IMR-90 (cell line): ENCODE data around the gene CDH13. TPM values are rescaled to one million over a fixed set of nuclear protein-coding genes. Genes with fewer than 3 reads are reported as not detected.

Experiments
- ATAC-seq: fragments of 200-7000 bp; cut with Tn5 transposase; 2 replicates; pipeline ENCODE4 v1.9.1; 2020; ENCODE audit warnings: low read depth, mild to moderate bottlenecking, moderate library complexity
- BruUV-seq: library from RNA; stranded (reverse); fragments of 400-500 nt; replicated peaks from 2 replicates; lab custom pipeline; 2021; lab: Mats Ljungman, UMichigan
- CTCF ChIA-PET: fragments of 300-600 bp; formaldehyde crosslinking; extraction: SDS; loops from one replicate; lab custom pipeline; 2021; ENCODE audit warnings: antibody characterized with exemption; lab: Yijun Ruan, JAX
- POLR2A ChIA-PET: fragments of 300-600 bp; sonication (Branson Sonifier 250); formaldehyde crosslinking; loops from one replicate; lab custom pipeline; 2022; ENCODE audit warnings: antibody characterized with exemption; ENCODE audit not compliant: unreplicated experiment; lab: Charles Lee
- DNase-seq: peaks from one replicate; pipeline ENCODE4 v3.0.0; 2013
- H2AFZ ChIP-seq: replicated peaks from 2 replicates; pipeline ENCODE3; 2013; ENCODE audit warnings: low read length, mild to moderate bottlenecking; ENCODE audit not compliant: poor library complexity
- H2AK5ac ChIP-seq: 2 replicates; pipeline ENCODE4 v1.6.1; 2013; ENCODE audit warnings: low read depth, low read length, inconsistent platforms
- H2AK9ac ChIP-seq: replicated peaks from 2 replicates; pipeline ENCODE3; 2013; ENCODE audit warnings: mild to moderate bottlenecking, low read depth, low read length, moderate library complexity; ENCODE audit not compliant: poor library complexity
- H2BK120ac ChIP-seq: 2 replicates; pipeline ENCODE4 v1.6.1; 2013; ENCODE audit warnings: low read depth, low read length, inconsistent platforms
- H2BK15ac ChIP-seq: 3 replicates; pipeline ENCODE4 v1.6.1; 2013; ENCODE audit warnings: low read depth, low read length, inconsistent platforms
- H2BK20ac ChIP-seq: 2 replicates; pipeline ENCODE4 v1.6.1; 2013; ENCODE audit warnings: low read depth, mild to moderate bottlenecking, inconsistent platforms, low read length, moderate library complexity
- H2BK5ac ChIP-seq: 2 replicates; pipeline ENCODE4 v1.6.1; 2013; ENCODE audit warnings: mild to moderate bottlenecking, low read depth, low read length, inconsistent platforms; ENCODE audit not compliant: poor library complexity, severe bottlenecking
- H3K14ac ChIP-seq: replicated peaks from 2 replicates; pipeline ENCODE4 v1.6.1; 2013; ENCODE audit warnings: low read depth, low read length, inconsistent platforms
- H3K18ac ChIP-seq: 2 replicates; pipeline ENCODE4 v1.6.1; 2013; ENCODE audit warnings: low read depth, low read length, control low read depth
- H3K23ac ChIP-seq: 2 replicates; pipeline ENCODE4 v1.6.1; 2013; ENCODE audit warnings: low read depth, low read length, inconsistent platforms
- H3K27ac ChIP-seq: 2 replicates; pipeline ENCODE4 v1.5.1; 2013; ENCODE audit warnings: mild to moderate bottlenecking, control low read depth, low read length; ENCODE audit not compliant: insufficient read depth
- H3K27me3 ChIP-seq: 2 replicates; pipeline ENCODE4 v1.6.1; 2013; ENCODE audit warnings: low read length; ENCODE audit not compliant: control insufficient read depth, insufficient read depth
- H3K36me3 ChIP-seq: 2 replicates; pipeline ENCODE4 v1.6.1; 2013; ENCODE audit warnings: low read length, mixed read lengths; ENCODE audit not compliant: control insufficient read depth, insufficient read depth
- H3K4ac ChIP-seq: 2 replicates; pipeline ENCODE4 v1.6.1; 2013; ENCODE audit warnings: low read depth, low read length, inconsistent platforms
- H3K4me1 ChIP-seq: 2 replicates; pipeline ENCODE4 v1.6.1; 2013; ENCODE audit warnings: low read length, mixed read lengths; ENCODE audit not compliant: control insufficient read depth, insufficient read depth
- H3K4me2 ChIP-seq: 2 replicates; pipeline ENCODE4 v1.6.1; 2013; ENCODE audit warnings: low read depth, mild to moderate bottlenecking, control low read depth, low read length, moderate library complexity
- H3K4me3 ChIP-seq: 2 replicates; pipeline ENCODE4 v1.5.1; 2013; ENCODE audit warnings: low read depth, mild to moderate bottlenecking, control low read depth, low read length, moderate library complexity; ENCODE audit not compliant: insufficient read depth
- H3K56ac ChIP-seq: 2 replicates; pipeline ENCODE4 v1.6.1; 2013; ENCODE audit warnings: low read length, inconsistent platforms; ENCODE audit not compliant: insufficient read depth; ENCODE audit errors: extremely low read depth
- H3K79me1 ChIP-seq, 2 experiments: 2 replicates each; pipeline ENCODE4 v1.6.1; 2013; ENCODE audit warnings: low read length in 2 of 2, inconsistent platforms in 1 of 2, low read depth in 1 of 2
- H3K9ac ChIP-seq: 2 replicates; pipeline ENCODE4 v1.6.1; 2013; ENCODE audit warnings: low read depth, low read length, control low read depth
- H3K9me1 ChIP-seq: 2 replicates; pipeline ENCODE4 v1.6.1; 2013; ENCODE audit warnings: low read length, inconsistent platforms; ENCODE audit not compliant: insufficient read depth
- H3K9me3 ChIP-seq: 2 replicates; pipeline ENCODE4 v1.6.1; 2013; ENCODE audit warnings: low read length; ENCODE audit not compliant: control insufficient read depth, insufficient read depth
- H4K20me1 ChIP-seq: 2 replicates; pipeline ENCODE4 v1.6.1; 2013; ENCODE audit warnings: low read length, inconsistent platforms; ENCODE audit not compliant: insufficient read depth
- H4K5ac ChIP-seq: 2 replicates; pipeline ENCODE4 v1.6.1; 2013; ENCODE audit warnings: mild to moderate bottlenecking, low read depth, low read length, control low read depth
- H4K8ac ChIP-seq, 2 experiments: 2 replicates each; pipeline ENCODE4 v1.6.1; 2013; ENCODE audit warnings: low read depth in 2 of 2, low read length in 2 of 2, control low read depth in 1 of 2, inconsistent platforms in 1 of 2
- H4K91ac ChIP-seq: 2 replicates; pipeline ENCODE4 v1.6.1; 2013; ENCODE audit warnings: low read depth, low read length, inconsistent platforms; ENCODE audit not compliant: insufficient read depth
- CEBPB ChIP-seq: IDR thresholded peaks from 2 replicates; pipeline ENCODE4 v1.6.1; 2012; ENCODE audit warnings: low read depth, low read length, improper control_type of control experiment
- RCOR1 ChIP-seq: IDR thresholded peaks from 2 replicates; pipeline ENCODE4 v1.6.1; 2012; ENCODE audit warnings: mild to moderate bottlenecking, low read length, improper control_type of control experiment; ENCODE audit not compliant: insufficient replicate concordance
- WGBS, 2 experiments: methylation state at CpG; one replicate each; pipeline versions ENCODE4 v1.1.5 to v1.1.7; 2013; ENCODE audit warnings: missing lambda C conversion rate in 2 of 2; ENCODE audit not compliant: insufficient read length in 1 of 2; ENCODE audit errors: extremely low coverage in 2 of 2; 5-methylcytosine and 5-hydroxymethylcytosine counted together
- dilution Hi-C: fragments of 300-500 bp; cut with HindIII; formaldehyde crosslinking; loops from one replicate; pipeline ENCODE4 v1.14.3; 2018; ENCODE audit warnings: low sequenced_read_pairs; ENCODE audit not compliant: unreplicated experiment
- in situ Hi-C: fragments of 300-500 bp; cut with MboI; formaldehyde crosslinking; loops from 3 replicates; pipeline ENCODE4 v1.14.3; 2019; ENCODE audit warnings: low sequenced_read_pairs, inconsistent platforms, mixed read lengths
- intact Hi-C: fragments of 100-400 bp; cut with micrococcal nuclease; formaldehyde crosslinking; loops from 2 replicates; pipeline ENCODE4 v1.10.0; 2022
- polyA plus RNA-seq, 3 experiments: library from polyadenylated mRNA; depleted of rRNA; stranded (reverse); fragments of >200 nt; gene quantifications; 2 replicates each; pipeline ENCODE4 v1.2.3, GENCODE V29; 2012; ENCODE audit warnings: low replicate concordance in 1 of 3
- total RNA-seq: library from RNA; depleted of rRNA; stranded (reverse); fragments of >200 nt; gene quantifications from 2 replicates; pipeline ENCODE4 v1.2.3, GENCODE V29; 2012

CDH13 gene
- total and polyA plus RNA-seq, 2 of the 4 experiments (the other 2 are of a cell fraction): 61.6 to 74.7 TPM

GRCh38 chr16:82878466-82878865 is 251.7 kb downstream of the CDH13 start:
- no TSS peak for BruUV-seq
- TF ChIP-seq RCOR1 (no peak), CEBPB (no peak)
- H2AK9ac ChIP-seq: no peak overlapping the region
- CTCF ChIA-PET: interaction anchor here (0.8 kb wide), 1 partner anchor 46 kb away, joined by 3 read pairs; no protein-coding TSS in a partner anchor
- in situ Hi-C loops: no loop called here
- no peaks in the 10 kb centered on the region for H3K27me3 ChIP-seq
- H3K36me3 ChIP-seq: no peaks in the 10 kb centered on the region
- no peak overlapping the region for H2AK5ac ChIP-seq
- H2AFZ ChIP-seq: no peak overlapping the region
- dilution Hi-C loops: no loop called here
- H3K23ac ChIP-seq: no peak overlapping the region
- no peak overlapping the region for H4K5ac ChIP-seq
- no peaks in the 10 kb centered on the region for H3K4me1 ChIP-seq
- no peak overlapping the region for H2BK120ac ChIP-seq
- H3K14ac ChIP-seq: no peak overlapping the region
- peaks cover 0 to 25% of the 10 kb centered on the region in 2 experiments; a peak in 3 of 4 replicates for H3K79me1 ChIP-seq
- H3K4me3 ChIP-seq: no peak overlapping the region
- no peak overlapping the region for H3K27ac ChIP-seq
- H4K20me1 ChIP-seq: peaks cover 5% of the 10 kb centered on the region; the same call in 1 of the 2 replicates
- H3K4ac ChIP-seq: no peak overlapping the region
- H2BK15ac ChIP-seq: no peak overlapping the region
- no peak overlapping the region for H3K4me2 ChIP-seq
- H4K91ac ChIP-seq: no peak overlapping the region
- DNase-seq (no peak), ATAC-seq (no peak)
- H4K8ac ChIP-seq: no peak overlapping the region
- WGBS, 2 experiments: no CpG with 5 or more reads among the region's 5 CpGs
- no peak overlapping the region for H3K9ac ChIP-seq
- no peaks in the 10 kb centered on the region for H3K9me3 ChIP-seq
- POLR2A ChIA-PET: interaction anchor here (0.6 kb wide), 1 partner anchor 22 kb away, joined by 11 read pairs; no protein-coding TSS in a partner anchor
- H3K9me1 ChIP-seq: no peaks in the 10 kb centered on the region; the same call in 1 of the 2 replicates
- no peak overlapping the region for H3K18ac ChIP-seq
- H2BK20ac ChIP-seq: no peak overlapping the region
- H2BK5ac ChIP-seq: no peak overlapping the region
- intact Hi-C loops: no loop called here
- H3K56ac ChIP-seq: no peak overlapping the region
